ENCODE measurements around the gene BBS9.

BBS9 gene

GRCh38 chr7:33646166-33646565 is 516.8 kb downstream of the BBS9 start:
- no peak for DNase-seq (ENCODE audit: low read depth in 2 of 2)

- no peak for DNase-seq (ENCODE audit: low read depth in 2 of 2)
Measured at GRCh38 chr7:33646891-33647391, 517.6 kb downstream of the BBS9 start.

GRCh38 chr7:33649476-33650441 is 520.4 kb downstream of the BBS9 start:
- no peak for DNase-seq (ENCODE audit: low read depth in 2 of 2)

- DNase-seq (ENCODE audit: low read depth in 2 of 2): no peak
Measured at GRCh38 chr7:33650828-33651227, 521.5 kb downstream of the BBS9 start.

- no peak for DNase-seq (ENCODE audit: low read depth in 2 of 2)
Measured at GRCh38 chr7:33651998-33652515, 522.7 kb downstream of the BBS9 start.

GRCh38 chr7:33654676-33655075 is 525.3 kb downstream of the BBS9 start:
- no peak for DNase-seq (ENCODE audit: low read depth in 2 of 2)

Data from stimulated activated CD8-positive, alpha-beta memory T cell treated with anti-CD3 and anti-CD28 coated beads, Interleukin-7, amount 100 ng/mL, for 4 hours (primary cell).